Testis (tissue), 3 donors: ENCODE measurements around the gene TCAF1. TPM values are rescaled to one million over a fixed set of nuclear protein-coding genes. Genes with fewer than 3 reads are reported as not detected.

Source experiments
- DNase-seq: peaks from one replicate; pipeline ENCODE4 v3.0.0-alpha.2; 2019
- H3K27ac ChIP-seq, 2 donors: fragments of 200-600 bp; sonication (generic); one replicate each; pipeline ENCODE4 v1.5.1; 2019
- H3K27me3 ChIP-seq: fragments of 200-600 bp; sonication (generic); one replicate; pipeline ENCODE4 v1.5.1; 2019
- H3K36me3 ChIP-seq: fragments of 200-600 bp; sonication (generic); one replicate; pipeline ENCODE4 v1.5.1; 2017; ENCODE audit warnings: low read depth; ENCODE audit errors: missing control alignments
- H3K4me1 ChIP-seq: fragments of 200-600 bp; sonication (generic); one replicate; pipeline ENCODE4 v1.5.1; 2019
- H3K4me3 ChIP-seq, 2 donors: fragments of 200-600 bp; sonication (generic); one replicate each; pipeline ENCODE4 v1.5.1; 2017 to 2019
- H3K9me3 ChIP-seq: fragments of 200-600 bp; sonication (generic); one replicate; pipeline ENCODE4 v1.5.1; 2017
- POLR2A ChIP-seq: fragments of 450-650 bp; IDR thresholded peaks from one replicate; pipeline ENCODE4 v1.6.1; 2017; ENCODE audit warnings: antibody characterized with exemption, mild to moderate bottlenecking, moderate library complexity
- WGBS, 2 donors: methylation state at CpG; one replicate each; pipeline ENCODE4 v1.1.5; 2018; 5-methylcytosine and 5-hydroxymethylcytosine counted together
- intact Hi-C: fragments of 100-400 bp; cut with DNase I; formaldehyde crosslinking; loops from one replicate; pipeline ENCODE4 v1.15.1; 2023; ENCODE audit warnings: low total_unique reads
- polyA plus RNA-seq: library from polyadenylated mRNA; stranded (reverse); fragments of 350-450 nt; fragmentation: Illumina TruSeq; extraction: RNeasy Lipid Tissue Mini Kit (QIAGEN cat#74804); gene quantifications from one replicate; pipeline ENCODE4 v1.2.3, GENCODE V29; 2014; ENCODE audit warnings: low read depth, low replicate concordance; ENCODE audit not compliant: insufficient read depth
- total RNA-seq, 2 donors: library from RNA; depleted of rRNA; stranded (reverse); fragments of >200 nt; gene quantifications; one replicate each; pipeline ENCODE4 v1.2.3, GENCODE V29; 2016
- TF ChIP-seq, protein P1 (sequence below), 3 experiments: fragments of 450-650 bp in 2 of 3; fragments of 200-600 bp in 1 of 3; sonication (generic) in 1 of 3; IDR thresholded peaks; one replicate each; pipeline ENCODE4 v1.5.1; 2016 to 2019; ENCODE audit warnings: antibody characterized with exemption in 3 of 3, mild to moderate bottlenecking in 2 of 3, moderate library complexity in 1 of 3

TCAF1 gene
- total and polyA plus RNA-seq, 3 donors from 2014 or later, result 6.2 to 28.7 (median 21.3) TPM

DNA sequence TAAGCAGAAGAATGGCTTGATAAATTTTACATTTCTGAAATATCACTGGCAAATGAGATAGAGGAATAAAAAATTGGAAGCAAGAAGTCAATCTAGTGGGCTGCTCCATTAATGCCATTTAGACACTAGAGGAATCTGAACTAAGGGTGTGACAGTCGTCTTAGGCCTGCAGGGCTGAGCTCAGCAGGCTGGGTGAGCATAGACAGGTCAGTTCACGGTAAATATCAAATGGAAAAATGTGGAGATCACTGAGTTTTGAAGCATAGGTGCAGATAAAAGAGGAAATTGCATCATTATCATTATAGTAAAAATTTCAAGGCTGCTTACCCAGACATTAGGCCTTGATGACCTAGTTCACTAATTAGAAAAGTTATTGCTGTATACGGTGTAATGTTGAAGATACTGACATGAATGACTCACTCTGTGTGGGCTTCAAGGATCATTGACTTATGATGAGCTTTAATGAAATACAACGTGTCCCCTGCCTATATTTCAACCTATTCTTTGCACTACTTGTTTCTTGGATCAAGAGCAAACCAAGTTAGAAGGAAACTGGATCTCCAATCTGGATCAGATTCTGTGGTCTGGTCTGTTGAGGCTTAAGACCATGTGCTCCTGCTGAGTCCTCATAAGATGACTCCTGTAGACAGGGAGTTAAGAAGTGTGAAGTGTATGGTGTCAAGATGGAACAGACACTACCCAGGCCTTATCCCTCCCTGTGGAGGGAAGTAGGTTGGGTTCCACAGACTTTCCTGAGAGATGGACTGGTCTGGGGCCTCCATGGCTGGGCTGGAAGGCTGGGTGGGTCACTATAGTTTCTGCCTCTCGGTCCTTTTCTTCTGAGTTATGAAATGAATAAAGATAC is 36.6 kb upstream of the TCAF1 start:
- no peaks in the 10 kb centered on the region for H3K27me3 ChIP-seq
- no peak for TF ChIP-seq POLR2A
- TF ChIP-seq, protein P1, sequence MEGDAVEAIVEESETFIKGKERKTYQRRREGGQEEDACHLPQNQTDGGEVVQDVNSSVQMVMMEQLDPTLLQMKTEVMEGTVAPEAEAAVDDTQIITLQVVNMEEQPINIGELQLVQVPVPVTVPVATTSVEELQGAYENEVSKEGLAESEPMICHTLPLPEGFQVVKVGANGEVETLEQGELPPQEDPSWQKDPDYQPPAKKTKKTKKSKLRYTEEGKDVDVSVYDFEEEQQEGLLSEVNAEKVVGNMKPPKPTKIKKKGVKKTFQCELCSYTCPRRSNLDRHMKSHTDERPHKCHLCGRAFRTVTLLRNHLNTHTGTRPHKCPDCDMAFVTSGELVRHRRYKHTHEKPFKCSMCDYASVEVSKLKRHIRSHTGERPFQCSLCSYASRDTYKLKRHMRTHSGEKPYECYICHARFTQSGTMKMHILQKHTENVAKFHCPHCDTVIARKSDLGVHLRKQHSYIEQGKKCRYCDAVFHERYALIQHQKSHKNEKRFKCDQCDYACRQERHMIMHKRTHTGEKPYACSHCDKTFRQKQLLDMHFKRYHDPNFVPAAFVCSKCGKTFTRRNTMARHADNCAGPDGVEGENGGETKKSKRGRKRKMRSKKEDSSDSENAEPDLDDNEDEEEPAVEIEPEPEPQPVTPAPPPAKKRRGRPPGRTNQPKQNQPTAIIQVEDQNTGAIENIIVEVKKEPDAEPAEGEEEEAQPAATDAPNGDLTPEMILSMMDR (IDR thresholded peaks at IDR 0.05), result no peak
- DNase-seq, result no peak
- H3K4me1 ChIP-seq, result no peaks in the 10 kb centered on the region
- no peaks in the 10 kb centered on the region for H3K36me3 ChIP-seq
- intact Hi-C loops, result no loop called here
- 70 to 71% methylated on average over 5 of the region's 5 CpGs for WGBS, 2 donors
- H3K27ac ChIP-seq, result no peak overlapping the region
- no peaks in the 10 kb centered on the region for H3K9me3 ChIP-seq
- H3K4me3 ChIP-seq, result no peak overlapping the region

DNA sequence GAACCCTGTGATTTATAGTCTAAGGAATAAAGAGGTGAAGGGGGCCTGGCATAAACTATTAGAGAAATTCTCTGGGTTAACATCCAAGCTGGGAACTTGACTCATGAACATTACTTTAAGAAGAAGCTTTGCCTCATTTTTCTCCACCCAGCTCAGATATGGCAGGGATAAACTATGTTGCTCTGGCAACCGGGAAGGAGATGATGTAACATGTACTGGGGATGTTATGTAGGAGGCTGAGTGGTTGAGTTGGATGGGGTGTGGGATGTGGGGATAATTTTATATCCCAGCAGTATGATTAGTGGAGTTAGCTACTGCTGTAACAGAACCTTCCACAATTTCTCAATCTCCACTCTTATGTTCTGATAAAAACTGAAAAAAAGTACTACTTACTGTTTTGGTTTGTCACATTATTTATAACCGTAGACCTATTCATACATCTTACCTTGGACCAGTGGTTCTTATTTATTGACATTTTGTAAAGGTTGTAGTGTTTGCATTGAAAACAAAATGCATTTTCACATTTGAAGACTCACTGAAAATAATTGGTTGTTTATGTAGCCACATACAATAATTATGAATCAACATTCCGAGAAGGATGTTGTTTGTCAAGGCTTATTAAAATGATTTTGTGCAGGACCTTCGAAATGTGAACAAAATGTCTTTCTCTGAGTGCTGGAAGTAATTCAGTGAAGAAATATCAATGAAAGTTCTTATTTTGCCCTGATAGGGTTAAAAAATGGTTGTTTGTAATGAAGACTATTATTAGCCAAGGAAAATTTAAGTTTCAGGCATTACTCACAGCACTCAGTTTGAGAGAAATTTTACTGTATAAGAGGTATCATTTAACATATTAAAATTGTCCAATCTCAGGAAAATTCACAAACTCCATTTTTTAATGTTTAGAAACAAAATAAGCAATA is 34.4 kb upstream of the TCAF1 start:
- Histone ChIP-seq H3K36me3 (no peaks in the 10 kb centered on the region), H3K9me3 (no peaks in the 10 kb centered on the region), H3K4me1 (no peaks in the 10 kb centered on the region), H3K27ac (no peak overlapping the region), H3K4me3 (no peak overlapping the region), H3K27me3 (no peaks in the 10 kb centered on the region)
- TF ChIP-seq POLR2A, result no peak
- TF ChIP-seq, protein P1 (IDR thresholded peaks at IDR 0.05), result no peak
- no peak for DNase-seq
- intact Hi-C loops, result no loop called here
- WGBS, 2 donors, result 81 to 92% methylated on average over 4 of the region's 4 CpGs

DNA sequence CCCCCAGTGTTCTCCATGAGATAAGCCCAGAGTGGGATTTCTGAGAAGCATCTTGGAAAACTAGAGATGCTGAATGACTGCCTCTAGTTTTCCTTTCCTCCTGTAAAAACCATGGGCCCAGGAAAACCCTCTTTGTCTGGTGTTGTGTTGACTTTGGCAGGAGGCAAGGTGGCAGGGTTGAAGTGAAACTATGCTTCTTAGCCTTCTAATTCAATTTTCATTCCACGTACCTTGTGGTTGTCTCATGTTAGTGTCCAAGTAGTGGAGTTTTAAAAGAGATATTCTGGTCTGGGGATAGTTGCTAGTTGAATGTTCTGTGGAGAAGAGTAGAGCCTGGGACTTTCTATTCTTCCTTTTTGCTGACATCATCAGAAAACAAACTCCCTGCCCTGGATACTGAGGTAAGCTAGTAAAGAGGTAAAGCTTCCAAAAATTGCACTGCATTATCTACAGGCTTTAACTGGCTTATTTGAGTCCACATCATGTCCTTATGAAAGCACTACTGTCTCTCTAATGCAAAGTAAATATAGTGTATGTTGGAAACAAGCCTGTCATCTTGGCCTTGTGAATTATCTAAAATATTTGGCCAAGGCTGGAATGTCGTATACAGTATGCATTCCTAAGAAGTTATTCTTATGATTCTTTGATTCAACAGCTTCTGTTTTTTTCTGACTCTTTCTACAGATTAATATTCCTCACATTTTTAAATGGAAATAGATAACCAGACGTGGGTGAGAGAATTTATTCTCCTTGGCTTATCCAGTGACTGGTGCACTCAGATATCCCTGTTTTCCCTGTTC is 32.8 kb upstream of the TCAF1 start, which contains the start of gene OR2F2:
TSS of gene OR2F2 (plus strand) at position 708 of the 800 bp plus-strand sequence. CDS start at position 708, 0 bp downstream.
- H3K4me1 ChIP-seq, result no peaks in the 10 kb centered on the region
- H3K9me3 ChIP-seq, result no peaks in the 10 kb centered on the region
- no peak for TF ChIP-seq POLR2A
- 49 to 69% methylated on average over 3 of the region's 3 CpGs for WGBS, 2 donors
- intact Hi-C loops, result no loop called here
- H3K27ac ChIP-seq, result no peak within 1 kb of the TSS
- no peak for DNase-seq
- no peak within 1 kb of the TSS for H3K4me3 ChIP-seq
- no peaks in the 10 kb centered on the region for H3K36me3 ChIP-seq
- no peaks in the 10 kb centered on the region for H3K27me3 ChIP-seq

DNA sequence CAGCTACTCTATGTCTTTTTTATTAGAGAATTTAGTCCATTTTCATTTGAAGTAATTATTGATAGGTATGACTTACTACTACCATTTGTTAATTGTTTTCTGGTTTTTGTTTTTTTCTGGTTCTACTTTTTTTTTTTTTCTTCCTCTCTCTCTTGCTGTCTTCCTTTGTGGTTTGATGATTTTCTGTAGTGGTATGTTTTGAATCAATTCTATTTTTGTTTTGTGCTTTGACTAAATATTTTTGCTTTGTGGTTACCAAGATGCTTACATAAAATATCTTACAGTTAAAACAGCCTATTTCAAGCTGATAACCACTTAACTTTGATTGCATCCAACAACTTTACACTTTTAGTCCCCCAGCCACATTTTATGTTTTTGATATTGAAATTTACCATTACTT is 29.8 kb upstream of the TCAF1 start:
- intact Hi-C loops, result no loop called here
- DNase-seq, result no peak
- TF ChIP-seq, protein P1 (IDR thresholded peaks at IDR 0.05), result no peak
- TF ChIP-seq POLR2A, result no peak

More for the DNA sequence above, 29.8 kb upstream of the TCAF1 start:
- H3K4me3 ChIP-seq, result no peak overlapping the region
- H3K9me3 ChIP-seq, result no peaks in the 10 kb centered on the region
- no peaks in the 10 kb centered on the region for H3K4me1 ChIP-seq
- no peaks in the 10 kb centered on the region for H3K36me3 ChIP-seq
- no peaks in the 10 kb centered on the region for H3K27me3 ChIP-seq
- H3K27ac ChIP-seq, result no peak overlapping the region
